Liver (tissue), 3 donors: ENCODE data around the gene ANGPTL4.

Experiments
- ATF3 ChIP-seq: IDR thresholded peaks from 2 replicates; pipeline ENCODE4 v1.6.1; 2016; ENCODE audit warnings: antibody characterized with exemption
- EGR1 ChIP-seq, 2 donors: IDR thresholded peaks; 2 replicates each; pipeline ENCODE4 v1.6.1; 2016 to 2018; ENCODE audit warnings: antibody characterized with exemption in 2 of 2, low read depth in 2 of 2
- FOXA1 ChIP-seq: IDR thresholded peaks from 2 replicates; pipeline ENCODE4 v1.6.1; 2016; ENCODE audit warnings: antibody characterized with exemption
- GABPA ChIP-seq, 2 donors: IDR thresholded peaks in 1 of 2; conservative IDR thresholded peaks in 1 of 2; 2 replicates each; pipeline ENCODE4 v1.6.1; 2016; ENCODE audit warnings: antibody characterized with exemption in 2 of 2, mild to moderate bottlenecking in 1 of 2, moderate library complexity in 1 of 2
- HNF4A ChIP-seq, 2 donors: conservative IDR thresholded peaks; 2 replicates each; pipeline ENCODE4 v1.6.1; 2016; ENCODE audit warnings: antibody characterized with exemption in 2 of 2, mild to moderate bottlenecking in 2 of 2
- HNF4G ChIP-seq: IDR thresholded peaks from 2 replicates; pipeline ENCODE4 v1.6.1; 2016; ENCODE audit warnings: antibody characterized with exemption
- JUND ChIP-seq, 2 donors: IDR thresholded peaks; 2 replicates each; pipeline ENCODE4 v1.6.1; 2016; ENCODE audit warnings: antibody characterized with exemption in 2 of 2
- NR2F2 ChIP-seq: IDR thresholded peaks from 2 replicates; pipeline ENCODE4 v1.6.1; 2016; ENCODE audit warnings: antibody characterized with exemption
- RAD21 ChIP-seq, 2 donors: IDR thresholded peaks; 2 replicates each; pipeline ENCODE4 v1.6.1; 2016; ENCODE audit warnings: antibody characterized with exemption in 2 of 2, mild to moderate bottlenecking in 2 of 2
- TAF1 ChIP-seq: conservative IDR thresholded peaks from 2 replicates; pipeline ENCODE4 v1.6.1; 2016; ENCODE audit warnings: antibody characterized with exemption, mild to moderate bottlenecking
- YY1 ChIP-seq: IDR thresholded peaks from 2 replicates; pipeline ENCODE4 v1.6.1; 2016; ENCODE audit warnings: antibody characterized with exemption, mild to moderate bottlenecking
- TF ChIP-seq, protein P1 (sequence below): fragments of 150-350 bp; IDR thresholded peaks from 2 replicates; pipeline ENCODE4 v1.5.1; 2017; ENCODE audit warnings: improper control_type of control experiment, low read depth, low read length; ENCODE audit not compliant: missing input control
- TF ChIP-seq, protein P2 (sequence below): IDR thresholded peaks from 2 replicates; pipeline ENCODE4 v1.6.1; 2016; ENCODE audit warnings: antibody characterized with exemption
- TF ChIP-seq, protein P3 (sequence below): IDR thresholded peaks from 2 replicates; pipeline ENCODE4 v1.6.1; 2016; ENCODE audit warnings: antibody characterized with exemption, mild to moderate bottlenecking
- donor health status: healthy.
- donor health status: healthy.

DNA sequence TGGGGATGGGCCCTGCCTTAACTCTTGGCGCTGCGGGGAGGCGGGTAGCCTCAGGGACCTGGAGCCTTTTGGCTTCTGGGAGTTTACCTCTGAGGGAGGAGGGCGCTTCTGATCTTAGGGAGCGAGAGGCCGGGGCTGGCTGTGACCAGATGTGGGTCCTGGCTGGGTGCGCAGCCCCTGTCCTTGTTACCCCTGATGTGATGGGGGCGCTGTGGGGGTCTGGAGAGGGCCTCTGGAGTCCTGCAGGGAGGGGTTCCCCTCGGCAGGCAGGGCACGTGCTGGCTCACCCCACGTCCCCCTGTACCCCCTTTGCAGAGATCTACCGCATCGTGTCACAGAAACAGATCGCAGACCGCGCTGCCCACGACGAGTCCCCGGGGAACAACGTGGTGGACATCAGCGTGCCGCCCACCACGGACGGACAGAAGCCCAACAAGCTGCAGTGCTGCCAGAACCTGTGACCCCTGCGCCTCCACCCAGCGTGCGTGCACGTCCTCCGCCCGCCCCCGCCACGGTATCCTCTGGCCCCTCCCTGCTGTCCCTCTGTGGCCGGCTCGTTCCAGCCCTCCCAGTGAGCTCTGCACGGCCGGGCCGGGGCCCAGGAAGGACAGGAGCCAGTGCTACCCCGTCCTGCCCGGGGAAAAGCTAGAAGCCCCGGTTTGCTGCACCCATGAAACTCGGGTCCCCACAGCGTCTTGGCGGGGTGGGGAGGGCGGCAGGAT, 39.3 kb downstream of the ANGPTL4 start:
- TF ChIP-seq, protein P1, sequence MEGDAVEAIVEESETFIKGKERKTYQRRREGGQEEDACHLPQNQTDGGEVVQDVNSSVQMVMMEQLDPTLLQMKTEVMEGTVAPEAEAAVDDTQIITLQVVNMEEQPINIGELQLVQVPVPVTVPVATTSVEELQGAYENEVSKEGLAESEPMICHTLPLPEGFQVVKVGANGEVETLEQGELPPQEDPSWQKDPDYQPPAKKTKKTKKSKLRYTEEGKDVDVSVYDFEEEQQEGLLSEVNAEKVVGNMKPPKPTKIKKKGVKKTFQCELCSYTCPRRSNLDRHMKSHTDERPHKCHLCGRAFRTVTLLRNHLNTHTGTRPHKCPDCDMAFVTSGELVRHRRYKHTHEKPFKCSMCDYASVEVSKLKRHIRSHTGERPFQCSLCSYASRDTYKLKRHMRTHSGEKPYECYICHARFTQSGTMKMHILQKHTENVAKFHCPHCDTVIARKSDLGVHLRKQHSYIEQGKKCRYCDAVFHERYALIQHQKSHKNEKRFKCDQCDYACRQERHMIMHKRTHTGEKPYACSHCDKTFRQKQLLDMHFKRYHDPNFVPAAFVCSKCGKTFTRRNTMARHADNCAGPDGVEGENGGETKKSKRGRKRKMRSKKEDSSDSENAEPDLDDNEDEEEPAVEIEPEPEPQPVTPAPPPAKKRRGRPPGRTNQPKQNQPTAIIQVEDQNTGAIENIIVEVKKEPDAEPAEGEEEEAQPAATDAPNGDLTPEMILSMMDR = no peak
- TF ChIP-seq HNF4G = no peak
- no peak for TF ChIP-seq RAD21 (IDR thresholded peaks at IDR 0.05)
- no peak for TF ChIP-seq HNF4A (conservative IDR thresholded peaks at IDR 0.05)
- TF ChIP-seq NR2F2 = no peak
- TF ChIP-seq, protein P2, sequence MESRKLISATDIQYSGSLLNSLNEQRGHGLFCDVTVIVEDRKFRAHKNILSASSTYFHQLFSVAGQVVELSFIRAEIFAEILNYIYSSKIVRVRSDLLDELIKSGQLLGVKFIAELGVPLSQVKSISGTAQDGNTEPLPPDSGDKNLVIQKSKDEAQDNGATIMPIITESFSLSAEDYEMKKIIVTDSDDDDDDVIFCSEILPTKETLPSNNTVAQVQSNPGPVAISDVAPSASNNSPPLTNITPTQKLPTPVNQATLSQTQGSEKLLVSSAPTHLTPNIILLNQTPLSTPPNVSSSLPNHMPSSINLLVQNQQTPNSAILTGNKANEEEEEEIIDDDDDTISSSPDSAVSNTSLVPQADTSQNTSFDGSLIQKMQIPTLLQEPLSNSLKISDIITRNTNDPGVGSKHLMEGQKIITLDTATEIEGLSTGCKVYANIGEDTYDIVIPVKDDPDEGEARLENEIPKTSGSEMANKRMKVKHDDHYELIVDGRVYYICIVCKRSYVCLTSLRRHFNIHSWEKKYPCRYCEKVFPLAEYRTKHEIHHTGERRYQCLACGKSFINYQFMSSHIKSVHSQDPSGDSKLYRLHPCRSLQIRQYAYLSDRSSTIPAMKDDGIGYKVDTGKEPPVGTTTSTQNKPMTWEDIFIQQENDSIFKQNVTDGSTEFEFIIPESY = no peak
- TF ChIP-seq FOXA1 = no peak
- no peak for TF ChIP-seq GABPA (IDR thresholded peaks at IDR 0.05 in 1 of 2, conservative IDR thresholded peaks at IDR 0.05 in 1 of 2)
- TF ChIP-seq, protein P3, sequence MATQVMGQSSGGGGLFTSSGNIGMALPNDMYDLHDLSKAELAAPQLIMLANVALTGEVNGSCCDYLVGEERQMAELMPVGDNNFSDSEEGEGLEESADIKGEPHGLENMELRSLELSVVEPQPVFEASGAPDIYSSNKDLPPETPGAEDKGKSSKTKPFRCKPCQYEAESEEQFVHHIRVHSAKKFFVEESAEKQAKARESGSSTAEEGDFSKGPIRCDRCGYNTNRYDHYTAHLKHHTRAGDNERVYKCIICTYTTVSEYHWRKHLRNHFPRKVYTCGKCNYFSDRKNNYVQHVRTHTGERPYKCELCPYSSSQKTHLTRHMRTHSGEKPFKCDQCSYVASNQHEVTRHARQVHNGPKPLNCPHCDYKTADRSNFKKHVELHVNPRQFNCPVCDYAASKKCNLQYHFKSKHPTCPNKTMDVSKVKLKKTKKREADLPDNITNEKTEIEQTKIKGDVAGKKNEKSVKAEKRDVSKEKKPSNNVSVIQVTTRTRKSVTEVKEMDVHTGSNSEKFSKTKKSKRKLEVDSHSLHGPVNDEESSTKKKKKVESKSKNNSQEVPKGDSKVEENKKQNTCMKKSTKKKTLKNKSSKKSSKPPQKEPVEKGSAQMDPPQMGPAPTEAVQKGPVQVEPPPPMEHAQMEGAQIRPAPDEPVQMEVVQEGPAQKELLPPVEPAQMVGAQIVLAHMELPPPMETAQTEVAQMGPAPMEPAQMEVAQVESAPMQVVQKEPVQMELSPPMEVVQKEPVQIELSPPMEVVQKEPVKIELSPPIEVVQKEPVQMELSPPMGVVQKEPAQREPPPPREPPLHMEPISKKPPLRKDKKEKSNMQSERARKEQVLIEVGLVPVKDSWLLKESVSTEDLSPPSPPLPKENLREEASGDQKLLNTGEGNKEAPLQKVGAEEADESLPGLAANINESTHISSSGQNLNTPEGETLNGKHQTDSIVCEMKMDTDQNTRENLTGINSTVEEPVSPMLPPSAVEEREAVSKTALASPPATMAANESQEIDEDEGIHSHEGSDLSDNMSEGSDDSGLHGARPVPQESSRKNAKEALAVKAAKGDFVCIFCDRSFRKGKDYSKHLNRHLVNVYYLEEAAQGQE = no peak
- TF ChIP-seq EGR1 (IDR thresholded peaks at IDR 0.05; ENCODE audit: low read depth in 2 of 2) = no peak
- TF ChIP-seq YY1 = no peak
- no peak for TF ChIP-seq TAF1
- TF ChIP-seq ATF3 = no peak
- no peak for TF ChIP-seq JUND (IDR thresholded peaks at IDR 0.05)
